ENCODE results near the gene TLE3. TPM values are rescaled to one million over a fixed set of nuclear protein-coding genes. Genes with fewer than 3 reads are reported as not detected.

The TLE3 gene
- total and polyA plus RNA-seq, 2 of the 4 experiments (the other 2 are of a cell fraction), result 6.5 to 16.3 TPM

- DNase-seq (no peak), ATAC-seq (ENCODE audit: low read depth) (no peak)
- Histone ChIP-seq H2BK120ac (ENCODE audit: low read depth, low read length) (no peak overlapping the region), H2BK15ac (ENCODE audit: low read depth, low read length) (no peak overlapping the region), H3K56ac (ENCODE audit: extremely low read depth, insufficient read depth, low read length) (no peak overlapping the region), H2AFZ (replicated peaks; ENCODE audit: low read length, poor library complexity) (no peak overlapping the region), H4K91ac (ENCODE audit: insufficient read depth, low read depth, low read length) (no peak overlapping the region), H3K36me3 (ENCODE audit: control insufficient read depth, insufficient read depth, low read length) (no peaks in the 10 kb centered on the region), H4K20me1 (ENCODE audit: insufficient read depth, low read length) (no peaks in the 10 kb centered on the region), H3K14ac (replicated peaks; ENCODE audit: low read depth, low read length) (no peak overlapping the region), H2BK20ac (ENCODE audit: low read depth, low read length) (no peak overlapping the region), H3K4me2 (ENCODE audit: low read depth, low read length) (no peak overlapping the region), H3K27ac (ENCODE audit: insufficient read depth, low read length) (no peak overlapping the region), H3K27me3 (ENCODE audit: control insufficient read depth, insufficient read depth, low read length) (peaks cover 88% of the 10 kb centered on the region), H3K9ac (ENCODE audit: low read depth, low read length) (no peak overlapping the region), H3K18ac (ENCODE audit: low read depth, low read length) (no peak overlapping the region), H3K4ac (ENCODE audit: low read depth, low read length) (no peak overlapping the region), H3K9me3 (ENCODE audit: control insufficient read depth, insufficient read depth, low read length) (peaks cover 4% of the 10 kb centered on the region), H4K8ac (ENCODE audit: low read depth in 2 of 2, low read length in 2 of 2) (no peak overlapping the region), H2AK9ac (replicated peaks; ENCODE audit: low read depth, low read length, poor library complexity) (no peak overlapping the region), H3K23ac (ENCODE audit: low read depth, low read length) (no peak overlapping the region), H3K79me1 (ENCODE audit: low read depth in 1 of 2, low read length in 2 of 2) (no peaks in the 10 kb centered on the region), H3K9me1 (ENCODE audit: insufficient read depth, low read length) (no peaks in the 10 kb centered on the region), H2BK5ac (ENCODE audit: low read depth, low read length, poor library complexity, severe bottlenecking) (no peak overlapping the region), H2AK5ac (ENCODE audit: low read depth, low read length) (no peak overlapping the region), H3K4me1 (ENCODE audit: control insufficient read depth, insufficient read depth, low read length) (no peaks in the 10 kb centered on the region), H4K5ac (ENCODE audit: low read depth, low read length) (no peak overlapping the region), H3K4me3 (ENCODE audit: insufficient read depth, low read depth, low read length) (no peak overlapping the region)
- CTCF ChIA-PET, result no interaction called here
- TF ChIP-seq SMC3 (IDR thresholded peaks at IDR 0.05; ENCODE audit: low read depth, low read length) (no peak), RCOR1 (IDR thresholded peaks at IDR 0.05; ENCODE audit: insufficient replicate concordance, low read length) (no peak), USF2 (IDR thresholded peaks at IDR 0.05; ENCODE audit: low read depth, low read length) (no peak), MXI1 (IDR thresholded peaks at IDR 0.05; ENCODE audit: borderline replicate concordance, low read depth, low read length) (no peak), NFE2L2 (IDR thresholded peaks at IDR 0.05; ENCODE audit: low read depth, low read length) (no peak), RFX5 (IDR thresholded peaks at IDR 0.05; ENCODE audit: low read depth, low read length) (no peak), BHLHE40 (IDR thresholded peaks at IDR 0.05; ENCODE audit: low read depth, low read length) (no peak), MAFK (IDR thresholded peaks at IDR 0.05; ENCODE audit: low read depth, low read length) (no peak)
- no TSS peak for BruUV-seq (replicated peaks)
- 90% methylated on average over 2 of the region's 6 CpGs; no CpG with 5 or more reads in 1 of the 2 experiments for WGBS, 2 experiments (ENCODE audit: extremely low coverage in 2 of 2, insufficient read length in 1 of 2)
- intact Hi-C loops (cut with micrococcal nuclease), result no loop called here
- dilution Hi-C loops (cut with HindIII; ENCODE audit: low sequenced_read_pairs, unreplicated experiment), result no loop called here
- in situ Hi-C loops (cut with MboI; ENCODE audit: low sequenced_read_pairs), result no loop called here
- POLR2A ChIA-PET (ENCODE audit: unreplicated experiment), result no interaction called here
Measured at GRCh38 chr15:70014331-70014730, 83.4 kb downstream of the TLE3 start.
